ENCODE measurements around the gene TNFRSF8. TPM values are rescaled to one million over a fixed set of nuclear protein-coding genes. Genes with fewer than 3 reads are reported as not detected.
A peak's percentile ranks its signal among the peaks of the same experiment; 100 is the strongest.

The TNFRSF8 gene
- total and polyA plus RNA-seq, 2 of the 13 experiments (the other 11 are each of a cell fraction or from before 2014, with no cell fraction given): not detected

DNA sequence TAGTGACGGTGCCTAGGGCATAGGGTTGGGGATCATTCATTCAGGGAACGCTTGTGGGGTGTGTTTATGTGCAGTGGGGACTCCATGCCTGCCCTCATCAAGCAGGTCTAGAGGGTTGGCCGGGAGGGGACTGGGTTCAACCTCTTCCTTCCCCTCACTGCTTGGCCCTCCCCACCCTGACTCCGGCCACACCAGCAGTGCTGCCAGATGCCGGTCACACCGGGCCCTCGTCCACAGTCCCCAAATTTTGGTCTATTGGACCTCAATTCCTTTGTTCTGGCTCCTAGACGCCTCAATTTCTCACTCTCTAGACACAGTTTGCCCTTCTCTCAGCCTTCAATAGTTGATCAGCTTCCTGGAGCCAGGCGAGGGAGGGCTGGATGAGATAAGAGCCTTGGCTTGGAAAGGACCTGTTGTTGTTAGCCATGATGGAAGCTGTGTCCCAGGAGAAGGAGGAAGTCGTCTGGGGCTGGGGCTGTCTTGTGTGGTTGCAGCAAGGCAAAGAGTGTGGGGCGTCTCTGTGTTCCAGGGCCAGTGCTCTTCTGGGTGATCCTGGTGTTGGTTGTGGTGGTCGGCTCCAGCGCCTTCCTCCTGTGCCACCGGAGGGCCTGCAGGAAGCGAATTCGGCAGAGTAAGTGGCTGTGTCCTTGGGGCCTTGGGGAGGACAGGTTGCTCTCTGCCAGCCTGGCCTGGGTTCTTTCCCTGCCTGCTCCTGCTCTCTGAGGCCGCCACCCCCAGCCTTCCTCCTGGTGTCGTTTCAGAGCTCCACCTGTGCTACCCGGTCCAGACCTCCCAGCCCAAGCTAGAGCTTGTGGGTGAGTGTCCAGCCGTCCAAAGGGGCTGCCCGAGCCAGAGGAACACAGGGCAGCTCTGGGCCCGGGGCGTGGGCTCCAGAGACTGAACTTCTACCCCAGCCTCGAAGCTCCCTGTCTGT lies 62.6 kb downstream of the TNFRSF8 start:
- ChIA-PET CTCF (ENCODE audit: low intra/inter-chr PET ratio, low total read pairs) (interaction anchor here (1.7 to 5.3 kb wide), 2 partner anchors 82 to 86 kb away, joined by 3 to 93 read pairs; no protein-coding TSS in a partner anchor), POLR2A (no interaction called here)
- 23% methylated on average over 16 of the region's 24 CpGs for WGBS (ENCODE audit: low lambda C conversion rate)
- H3K36me3 ChIP-seq (replicated peaks in 1 of 2; ENCODE audit: control insufficient read depth in 1 of 2, insufficient read depth in 2 of 2, low read length in 2 of 2): no peaks in the 10 kb centered on the region
- DNase-seq (ENCODE audit: low spot score) (no peak), ATAC-seq (peak; percentile 24), FAIRE-seq (no peak)
- H4K20me1 ChIP-seq (ENCODE audit: insufficient read depth, low read length): no peaks in the 10 kb centered on the region
- no peaks in the 10 kb centered on the region for H3K79me2 ChIP-seq (ENCODE audit: insufficient read depth, low read length)
- no TSS peak for BruUV-seq (replicated peaks)
- H3K27ac ChIP-seq (ENCODE audit: extremely low read length, insufficient read depth, low read length): no peak overlapping the region
- no peak overlapping the region for H2AFZ ChIP-seq (ENCODE audit: low read length)
- in situ Hi-C loops (cut with HindIII; ENCODE audit: extremely low pct_ligation_motif_present, low pct_unique_long_range_greater_than_20kb): no loop called here
- peaks cover 15% of the 10 kb centered on the region for H3K4me1 ChIP-seq (ENCODE audit: insufficient read depth, low read length)
- no peak overlapping the region for H3K4me3 ChIP-seq (replicated peaks in 1 of 3; ENCODE audit: insufficient read depth in 1 of 3, low read depth in 2 of 3, low read length in 3 of 3)
- H3K27me3 ChIP-seq (ENCODE audit: control insufficient read depth in 1 of 2, insufficient read depth in 2 of 2, low read length in 2 of 2): peaks cover 5 to 25% of the 10 kb centered on the region in 2 experiments
- H3K4me2 ChIP-seq (ENCODE audit: low read depth, low read length): no peak overlapping the region
- no peaks in the 10 kb centered on the region for H3K9me3 ChIP-seq (ENCODE audit: low read length)
- H3K9ac ChIP-seq (ENCODE audit: insufficient read depth, low read depth, low read length): no peak overlapping the region
- intact Hi-C loops (cut with micrococcal nuclease; ENCODE audit: unreplicated experiment): no loop called here
- TF ChIP-seq SRY (CRISPR knock-in tag; IDR thresholded peaks at IDR 0.05) (no peak), ZNF34 (CRISPR knock-in tag; IDR thresholded peaks at IDR 0.05; ENCODE audit: borderline replicate concordance) (no peak), BRD4 (CRISPR knock-in tag; IDR thresholded peaks at IDR 0.05) (no peak), NKX3-1 (CRISPR knock-in tag; IDR thresholded peaks at IDR 0.05) (no peak), HDAC1 (CRISPR knock-in tag; IDR thresholded peaks at IDR 0.05) (no peak), NONO (IDR thresholded peaks at IDR 0.05) (no peak), NONO (CRISPR knock-in tag; conservative IDR thresholded peaks at IDR 0.05) (no peak), STAG1 (CRISPR knock-in tag; IDR thresholded peaks at IDR 0.05) (no peak), TAF15 (IDR thresholded peaks at IDR 0.05; ENCODE audit: low read depth, low read length, poor library complexity, severe bottlenecking) (no peak), LCORL (IDR thresholded peaks at IDR 0.05) (no peak), LCORL (CRISPR knock-in tag; IDR thresholded peaks at IDR 0.05) (no peak), ZNF496 (CRISPR knock-in tag; IDR thresholded peaks at IDR 0.05; ENCODE audit: insufficient replicate concordance) (no peak), ZC3H13 (CRISPR knock-in tag; IDR thresholded peaks at IDR 0.05) (no peak), ZC3H4 (CRISPR knock-in tag; IDR thresholded peaks at IDR 0.05; ENCODE audit: borderline replicate concordance) (no peak)
- TF ChIP-seq, protein P1, sequence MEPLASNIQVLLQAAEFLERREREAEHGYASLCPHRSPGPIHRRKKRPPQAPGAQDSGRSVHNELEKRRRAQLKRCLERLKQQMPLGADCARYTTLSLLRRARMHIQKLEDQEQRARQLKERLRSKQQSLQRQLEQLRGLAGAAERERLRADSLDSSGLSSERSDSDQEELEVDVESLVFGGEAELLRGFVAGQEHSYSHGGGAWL (CRISPR knock-in tag; IDR thresholded peaks at IDR 0.05): no peak
- TF ChIP-seq, protein P2, sequence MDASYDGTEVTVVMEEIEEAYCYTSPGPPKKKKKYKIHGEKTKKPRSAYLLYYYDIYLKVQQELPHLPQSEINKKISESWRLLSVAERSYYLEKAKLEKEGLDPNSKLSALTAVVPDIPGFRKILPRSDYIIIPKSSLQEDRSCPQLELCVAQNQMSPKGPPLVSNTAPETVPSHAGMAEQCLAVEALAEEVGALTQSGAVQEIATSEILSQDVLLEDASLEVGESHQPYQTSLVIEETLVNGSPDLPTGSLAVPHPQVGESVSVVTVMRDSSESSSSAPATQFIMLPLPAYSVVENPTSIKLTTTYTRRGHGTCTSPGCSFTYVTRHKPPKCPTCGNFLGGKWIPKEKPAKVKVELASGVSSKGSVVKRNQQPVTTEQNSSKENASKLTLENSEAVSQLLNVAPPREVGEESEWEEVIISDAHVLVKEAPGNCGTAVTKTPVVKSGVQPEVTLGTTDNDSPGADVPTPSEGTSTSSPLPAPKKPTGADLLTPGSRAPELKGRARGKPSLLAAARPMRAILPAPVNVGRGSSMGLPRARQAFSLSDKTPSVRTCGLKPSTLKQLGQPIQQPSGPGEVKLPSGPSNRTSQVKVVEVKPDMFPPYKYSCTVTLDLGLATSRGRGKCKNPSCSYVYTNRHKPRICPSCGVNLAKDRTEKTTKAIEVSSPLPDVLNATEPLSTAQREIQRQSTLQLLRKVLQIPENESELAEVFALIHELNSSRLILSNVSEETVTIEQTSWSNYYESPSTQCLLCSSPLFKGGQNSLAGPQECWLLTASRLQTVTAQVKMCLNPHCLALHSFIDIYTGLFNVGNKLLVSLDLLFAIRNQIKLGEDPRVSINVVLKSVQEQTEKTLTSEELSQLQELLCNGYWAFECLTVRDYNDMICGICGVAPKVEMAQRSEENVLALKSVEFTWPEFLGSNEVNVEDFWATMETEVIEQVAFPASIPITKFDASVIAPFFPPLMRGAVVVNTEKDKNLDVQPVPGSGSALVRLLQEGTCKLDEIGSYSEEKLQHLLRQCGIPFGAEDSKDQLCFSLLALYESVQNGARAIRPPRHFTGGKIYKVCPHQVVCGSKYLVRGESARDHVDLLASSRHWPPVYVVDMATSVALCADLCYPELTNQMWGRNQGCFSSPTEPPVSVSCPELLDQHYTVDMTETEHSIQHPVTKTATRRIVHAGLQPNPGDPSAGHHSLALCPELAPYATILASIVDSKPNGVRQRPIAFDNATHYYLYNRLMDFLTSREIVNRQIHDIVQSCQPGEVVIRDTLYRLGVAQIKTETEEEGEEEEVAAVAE (CRISPR knock-in tag; IDR thresholded peaks at IDR 0.05; ENCODE audit: borderline replicate concordance): no peak
- TF ChIP-seq, protein P3, sequence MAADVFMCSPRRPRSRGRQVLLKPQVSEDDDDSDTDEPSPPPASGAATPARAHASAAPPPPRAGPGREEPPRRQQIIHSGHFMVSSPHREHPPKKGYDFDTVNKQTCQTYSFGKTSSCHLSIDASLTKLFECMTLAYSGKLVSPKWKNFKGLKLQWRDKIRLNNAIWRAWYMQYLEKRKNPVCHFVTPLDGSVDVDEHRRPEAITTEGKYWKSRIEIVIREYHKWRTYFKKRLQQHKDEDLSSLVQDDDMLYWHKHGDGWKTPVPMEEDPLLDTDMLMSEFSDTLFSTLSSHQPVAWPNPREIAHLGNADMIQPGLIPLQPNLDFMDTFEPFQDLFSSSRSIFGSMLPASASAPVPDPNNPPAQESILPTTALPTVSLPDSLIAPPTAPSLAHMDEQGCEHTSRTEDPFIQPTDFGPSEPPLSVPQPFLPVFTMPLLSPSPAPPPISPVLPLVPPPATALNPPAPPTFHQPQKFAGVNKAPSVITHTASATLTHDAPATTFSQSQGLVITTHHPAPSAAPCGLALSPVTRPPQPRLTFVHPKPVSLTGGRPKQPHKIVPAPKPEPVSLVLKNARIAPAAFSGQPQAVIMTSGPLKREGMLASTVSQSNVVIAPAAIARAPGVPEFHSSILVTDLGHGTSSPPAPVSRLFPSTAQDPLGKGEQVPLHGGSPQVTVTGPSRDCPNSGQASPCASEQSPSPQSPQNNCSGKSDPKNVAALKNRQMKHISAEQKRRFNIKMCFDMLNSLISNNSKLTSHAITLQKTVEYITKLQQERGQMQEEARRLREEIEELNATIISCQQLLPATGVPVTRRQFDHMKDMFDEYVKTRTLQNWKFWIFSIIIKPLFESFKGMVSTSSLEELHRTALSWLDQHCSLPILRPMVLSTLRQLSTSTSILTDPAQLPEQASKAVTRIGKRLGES (CRISPR knock-in tag; IDR thresholded peaks at IDR 0.05; ENCODE audit: borderline replicate concordance): no peak
